NCI-H82 (cell line): Measurements from ENCODE around the gene DAD1.
A peak's percentile ranks its signal among the peaks of the same experiment; 100 is the strongest.
"Not testable (repeated sequence)": the region's sequence is repeated elsewhere in the genome, so short reads cannot be mapped to it uniquely, and the experiment has no call there.

Experiments used
- DNase-seq: peaks from one replicate; lab custom pipeline; 2025; lab: John Stamatoyannopoulos, UW

The DAD1 gene

GRCh38 chr14:22552001-22552826 is 36.8 kb downstream of the DAD1 start:
- no peak for DNase-seq

DNA sequence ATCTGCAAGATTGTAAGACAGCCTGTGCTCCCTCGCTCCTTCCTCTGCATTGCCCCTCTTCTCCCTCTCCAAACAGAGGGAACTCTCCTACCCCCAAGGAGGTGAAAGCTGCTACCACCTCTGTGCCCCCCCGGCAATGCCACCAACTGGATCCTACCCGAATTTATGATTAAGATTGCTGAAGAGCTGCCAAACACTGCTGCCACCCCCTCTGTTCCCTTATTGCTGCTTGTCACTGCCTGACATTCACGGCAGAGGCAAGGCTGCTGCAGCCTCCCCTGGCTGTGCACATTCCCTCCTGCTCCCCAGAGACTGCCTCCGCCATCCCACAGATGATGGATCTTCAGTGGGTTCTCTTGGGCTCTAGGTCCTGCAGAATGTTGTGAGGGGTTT is 37.4 kb downstream of the DAD1 start:
- no peak for DNase-seq

DNA sequence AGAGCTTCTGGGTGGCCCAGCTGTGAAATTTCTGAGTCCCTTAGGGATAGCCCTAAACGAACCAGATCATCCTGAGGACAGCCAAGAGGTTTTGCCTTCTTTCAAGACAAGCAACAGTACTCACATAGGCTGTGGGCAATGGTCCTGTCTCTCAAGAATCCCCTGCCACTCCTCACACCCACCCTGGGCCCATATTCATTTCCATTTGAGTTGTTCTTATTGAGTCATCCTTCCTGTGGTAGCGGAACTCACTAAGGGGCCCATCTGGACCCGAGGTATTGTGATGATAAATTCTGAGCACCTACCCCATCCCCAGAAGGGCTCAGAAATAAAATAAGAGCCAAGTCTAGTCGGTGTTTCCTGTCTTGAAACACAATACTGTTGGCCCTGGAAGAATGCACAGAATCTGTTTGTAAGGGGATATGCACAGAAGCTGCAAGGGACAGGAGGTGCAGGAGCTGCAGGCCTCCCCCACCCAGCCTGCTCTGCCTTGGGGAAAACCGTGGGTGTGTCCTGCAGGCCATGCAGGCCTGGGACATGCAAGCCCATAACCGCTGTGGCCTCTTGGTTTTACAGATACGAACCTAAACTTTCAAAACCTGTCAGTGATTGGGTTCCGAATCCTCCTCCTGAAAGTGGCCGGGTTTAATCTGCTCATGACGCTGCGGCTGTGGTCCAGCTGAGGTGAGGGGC is 38.9 kb downstream of the DAD1 start:
- DNase-seq: no peak

GRCh38 chr14:22549324-22549962 is 39.6 kb downstream of the DAD1 start:
- DNase-seq: no peak

- no peak for DNase-seq
Measured at GRCh38 chr14:22547948-22548750, 40.9 kb downstream of the DAD1 start.

- peak; percentile 17 for DNase-seq
Measured at GRCh38 chr14:22547313-22547947, 41.6 kb downstream of the DAD1 start.

- no peak for DNase-seq
Measured at GRCh38 chr14:22546722-22547071, 42.3 kb downstream of the DAD1 start.

GRCh38 chr14:22545842-22546721 is 42.9 kb downstream of the DAD1 start:
- DNase-seq: no peak

GRCh38 chr14:22544881-22545420 is 44.1 kb downstream of the DAD1 start:
- no peak for DNase-seq

- no peak for DNase-seq
Measured at GRCh38 chr14:22544406-22544805, 44.6 kb downstream of the DAD1 start.

DNA sequence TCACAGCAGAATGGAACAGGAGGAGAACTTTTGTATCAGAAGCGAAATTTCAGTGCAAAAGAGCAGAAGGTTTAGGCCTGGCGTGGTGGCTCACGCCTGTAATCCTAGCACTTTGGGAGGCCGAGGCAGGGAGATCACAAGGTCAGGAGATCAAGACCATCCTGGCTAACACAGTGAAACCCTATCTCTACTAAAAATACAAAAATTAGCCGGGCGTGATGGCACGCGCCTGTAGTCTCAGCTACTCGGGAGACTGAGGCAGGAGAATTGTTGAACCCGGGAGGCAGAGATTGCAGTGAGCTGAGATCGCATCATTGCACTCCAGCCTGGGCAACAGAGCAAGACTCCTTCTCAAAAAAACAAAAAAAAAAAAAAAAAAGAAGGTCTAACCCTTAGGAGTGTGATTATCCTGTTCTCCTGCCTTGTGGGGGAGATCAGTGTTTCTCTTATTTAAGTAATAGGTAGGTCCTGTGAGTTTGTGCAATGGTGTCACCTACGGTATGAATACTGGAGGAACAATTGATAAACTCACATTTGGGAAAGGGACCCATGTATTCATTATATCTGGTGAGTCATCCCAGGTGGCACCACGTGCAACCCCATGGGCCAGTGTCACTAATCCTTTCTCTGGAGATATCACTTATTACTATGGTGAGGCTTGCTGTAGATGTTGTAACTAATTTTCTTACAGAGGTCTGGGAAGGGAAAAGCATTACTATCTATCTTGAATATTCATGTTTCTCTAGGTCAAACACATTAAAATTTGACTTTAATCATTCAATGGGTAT is 45.3 kb downstream of the DAD1 start:
- not testable (repeated sequence) for DNase-seq

DNA sequence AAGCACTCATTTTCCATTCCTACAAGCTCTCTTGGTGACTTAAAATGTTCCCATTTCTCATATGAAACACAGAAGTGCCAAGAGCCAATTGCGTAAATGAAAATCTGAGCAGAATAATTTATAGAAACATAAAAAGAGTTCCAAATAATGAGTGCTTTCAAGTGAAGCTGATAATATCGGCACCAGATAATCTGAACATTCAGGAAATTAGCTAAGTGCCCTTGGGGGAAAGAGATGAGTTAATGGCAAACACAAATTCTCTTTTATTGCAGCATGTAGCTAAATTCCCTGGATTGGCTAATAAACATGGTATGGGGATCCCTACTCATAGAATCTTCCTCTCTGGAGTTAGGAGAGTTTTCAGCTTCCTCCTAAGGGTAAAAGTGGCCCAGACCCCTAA is 46.7 kb downstream of the DAD1 start:
- DNase-seq: no peak

GRCh38 chr14:22541721-22542120 is 47.3 kb downstream of the DAD1 start:
- DNase-seq: no peak

GRCh38 chr14:22540811-22541360 is 48.1 kb downstream of the DAD1 start:
- no peak for DNase-seq

DNA sequence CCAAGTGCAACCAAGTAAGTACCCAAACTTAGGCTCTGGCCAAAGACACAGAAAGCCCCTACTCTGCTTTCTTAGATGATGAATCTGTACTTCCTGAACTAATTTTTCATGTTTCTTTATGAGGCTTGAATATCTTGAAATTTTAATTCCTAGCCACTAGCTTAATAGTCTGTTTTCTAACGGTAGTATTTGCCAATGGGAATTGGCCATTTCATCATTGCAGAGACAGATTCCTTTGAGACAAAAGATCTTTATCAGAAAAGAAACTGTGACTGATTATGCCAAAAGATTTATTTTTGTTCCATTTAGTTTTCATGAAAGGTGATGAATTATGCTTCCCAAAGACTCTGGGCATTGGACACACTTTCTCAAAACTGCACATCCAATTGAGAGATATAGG is 48.7 kb downstream of the DAD1 start:
- DNase-seq: no peak

- DNase-seq: no peak
Measured at GRCh38 chr14:22539831-22540230, 49.2 kb downstream of the DAD1 start.

DNA sequence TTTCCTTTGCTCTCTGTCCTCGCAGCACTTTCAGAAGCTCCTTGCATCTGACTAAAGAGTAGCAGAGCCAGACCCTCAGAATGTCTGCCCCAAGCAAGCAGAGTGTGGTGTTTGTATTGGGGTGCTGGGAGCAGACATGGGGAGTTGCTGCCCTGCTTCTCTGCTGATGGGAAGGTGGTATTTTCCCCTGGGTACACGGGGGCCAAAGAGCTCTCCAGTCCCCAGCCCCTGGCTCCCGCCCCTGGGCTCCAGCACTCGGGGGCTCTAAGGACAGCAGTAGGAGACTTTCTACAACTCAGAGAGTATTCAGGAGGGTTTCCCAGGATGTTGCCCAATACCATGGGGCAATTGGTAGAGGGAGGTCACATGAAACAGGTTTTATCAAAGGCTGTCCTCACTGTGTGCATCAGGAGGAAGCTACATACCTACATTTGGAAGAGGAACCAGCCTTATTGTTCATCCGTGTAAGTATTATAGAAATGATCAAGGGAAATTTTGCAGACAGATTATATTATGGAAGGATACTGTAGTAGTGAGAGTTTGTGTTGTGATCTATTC is 50.3 kb downstream of the DAD1 start:
- no peak for DNase-seq

- DNase-seq: no peak
Measured at GRCh38 chr14:22537436-22538310, 51.4 kb downstream of the DAD1 start.
